LNCaP clone FGC (cell line): ENCODE data around the gene FHDC1.

Experiments used
- DNase-seq: peaks from one replicate; pipeline ENCODE4 v3.0.0-alpha.2; 2011; ENCODE audit warnings: low read depth
- H3K4me3 ChIP-seq: 2 replicates; pipeline ENCODE4 v1.5.1; 2011; ENCODE audit warnings: mild to moderate bottlenecking, low read depth, low read length, control low read depth
- CTCF ChIP-seq: IDR thresholded peaks from 2 replicates; pipeline ENCODE4 v1.5.1; 2012; ENCODE audit warnings: mild to moderate bottlenecking; ENCODE audit not compliant: control insufficient read depth, insufficient read depth; ENCODE audit errors: extremely low read depth

Gene FHDC1

GRCh38 chr4:152962150-152962549 is 26.0 kb downstream of the FHDC1 start:
- DNase-seq, result no peak
- no peak overlapping the region for H3K4me3 ChIP-seq
- TF ChIP-seq CTCF, result no peak

DNA sequence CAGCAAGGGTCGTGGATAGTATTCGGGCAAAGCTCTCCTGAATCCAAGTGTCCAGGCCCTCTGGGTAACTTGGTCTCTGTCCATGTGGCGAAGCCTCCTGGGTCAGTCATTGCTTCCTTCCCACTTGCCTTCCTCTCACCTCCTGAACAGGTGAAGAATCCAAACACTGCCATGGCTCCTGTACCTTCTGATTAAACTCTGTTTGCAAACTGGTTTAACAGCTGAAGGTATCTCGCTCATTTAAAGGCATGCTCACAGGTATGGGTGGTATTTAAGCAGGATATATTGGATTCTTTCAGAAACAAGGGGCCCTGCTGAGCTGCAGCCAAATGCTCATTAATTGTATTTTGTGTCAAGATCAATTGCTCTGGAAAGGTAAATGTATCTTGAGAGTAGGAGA is 28.2 kb downstream of the FHDC1 start:
- no peak for DNase-seq
- H3K4me3 ChIP-seq, result no peak overlapping the region
- no peak for TF ChIP-seq CTCF

DNA sequence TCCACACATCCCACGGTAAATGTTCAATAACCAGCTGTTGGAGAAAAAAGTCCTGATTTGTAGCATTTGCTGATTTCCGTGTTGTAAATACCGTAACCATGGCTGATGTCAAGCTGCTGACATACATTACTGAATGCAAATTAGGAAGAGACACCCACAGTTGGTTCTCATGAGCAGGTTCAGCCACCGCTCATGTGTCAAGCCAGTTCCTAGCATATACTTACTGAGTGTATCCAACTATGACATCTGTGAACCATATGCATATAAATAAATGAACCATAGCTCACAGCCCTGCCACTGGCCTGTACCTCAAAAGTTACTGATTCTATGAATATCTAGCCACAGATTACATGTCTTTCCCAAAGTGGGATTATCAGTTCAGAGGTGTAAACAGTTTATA is 29.5 kb downstream of the FHDC1 start:
- DNase-seq, result no peak
- H3K4me3 ChIP-seq, result no peak overlapping the region
- TF ChIP-seq CTCF, result no peak

- no peak for TF ChIP-seq CTCF
Measured at GRCh38 chr4:152967907-152968306, 31.8 kb downstream of the FHDC1 start.

GRCh38 chr4:152968806-152969394 is 32.8 kb downstream of the FHDC1 start:
- H3K4me3 ChIP-seq, result no peak overlapping the region
- TF ChIP-seq CTCF, result no peak
- DNase-seq, result peak; percentile 1

More at GRCh38 chr4:152967907-152968306, 31.8 kb downstream of the FHDC1 start:
- DNase-seq, result no peak
- no peak overlapping the region for H3K4me3 ChIP-seq

GRCh38 chr4:152970102-152970820 is 34.1 kb downstream of the FHDC1 start:
- H3K4me3 ChIP-seq, result no peak overlapping the region
- DNase-seq, result no peak

More at GRCh38 chr4:152970102-152970820, 34.1 kb downstream of the FHDC1 start:
- TF ChIP-seq CTCF, result no peak
